Kidney capillary endothelial cell (primary cell): ENCODE measurements around the gene GPR137B.
"Not testable (repeated sequence)": the region's sequence is repeated elsewhere in the genome, so short reads cannot be mapped to it uniquely, and the experiment has no call there.

ENCODE experiments used
- DNase-seq: peaks from one replicate; pipeline ENCODE4 v3.0.0-alpha.2; 2018; ENCODE audit warnings: low spot score

Gene GPR137B

GRCh38 chr1:236142253-236143103 is at the start of gene GPR137B:
Gene GPR137B (plus strand): TSS chr1:236142539. CDS start chr1:236142623, 84 bp downstream.
- peak; percentile 34 for DNase-seq

GRCh38 chr1:236092899-236093298 is 49.4 kb upstream of the GPR137B start:
- DNase-seq: no peak

GRCh38 chr1:236095705-236096520 is 46.4 kb upstream of the GPR137B start:
- DNase-seq: no peak

GRCh38 chr1:236096660-236097482 is 45.5 kb upstream of the GPR137B start:
- DNase-seq: not testable (repeated sequence)

GRCh38 chr1:236098267-236098666 is 44.1 kb upstream of the GPR137B start:
- no peak for DNase-seq

- no peak for DNase-seq
Observed at GRCh38 chr1:236099355-236099974, 42.9 kb upstream of the GPR137B start.

GRCh38 chr1:236100799-236101198 is 41.5 kb upstream of the GPR137B start:
- no peak for DNase-seq

GRCh38 chr1:236101233-236102200 is 40.8 kb upstream of the GPR137B start:
- no peak for DNase-seq

- DNase-seq: no peak
Observed at GRCh38 chr1:236102611-236103010, 39.7 kb upstream of the GPR137B start.

- DNase-seq: no peak
Observed at GRCh38 chr1:236103059-236103458, 39.3 kb upstream of the GPR137B start.

- DNase-seq: peak; percentile 45
Observed at GRCh38 chr1:236103646-236104218, 38.6 kb upstream of the GPR137B start.

- DNase-seq: no peak
Observed at GRCh38 chr1:236107121-236107907, 35.0 kb upstream of the GPR137B start.

GRCh38 chr1:236108027-236108648 is 34.2 kb upstream of the GPR137B start:
- DNase-seq: no peak

GRCh38 chr1:236110137-236110536 is 32.2 kb upstream of the GPR137B start:
- no peak for DNase-seq

GRCh38 chr1:236111527-236112331 is 30.6 kb upstream of the GPR137B start:
- no peak for DNase-seq

GRCh38 chr1:236112332-236112627 is 30.1 kb upstream of the GPR137B start:
- no peak for DNase-seq

GRCh38 chr1:236113324-236114032 is 28.9 kb upstream of the GPR137B start:
- no peak for DNase-seq
